Naive B cell (primary cell): ENCODE measurements around the gene LUC7L3. TPM values are rescaled to one million over a fixed set of nuclear protein-coding genes. Genes with fewer than 3 reads are reported as not detected.

Experiments used
- ATAC-seq, 2 donors: fragments of 150-1000 bp; cut with Tn5 transposase; 2 replicates each; pipeline ENCODE4 v1.10.0; 2021; ENCODE audit warnings: low read depth in 2 of 2, mild to moderate bottlenecking in 2 of 2, moderate library complexity in 2 of 2
- DNase-seq: peaks from one replicate; pipeline ENCODE4 v3.0.0; 2022
- H3K27ac Mint-ChIP-seq, 6 donors: one replicate each; pipeline ENCODE4 v1.8.0; 2020 to 2022; ENCODE audit warnings: mild to moderate bottlenecking in 6 of 6, mixed read lengths in 6 of 6, moderate library complexity in 5 of 6, inconsistent platforms in 2 of 6
- H3K27me3 Mint-ChIP-seq, 3 donors: one replicate each; pipeline ENCODE4 v1.8.0; 2021 to 2022; ENCODE audit warnings: mixed read lengths in 3 of 3, mild to moderate bottlenecking in 1 of 3
- H3K36me3 Mint-ChIP-seq, 2 donors: one replicate each; pipeline ENCODE4 v1.8.0; 2020 to 2022; ENCODE audit warnings: mixed read lengths in 2 of 2, inconsistent platforms in 1 of 2, mild to moderate bottlenecking in 1 of 2
- H3K4me1 Mint-ChIP-seq, 3 donors: one replicate each; pipeline ENCODE4 v1.8.0; 2020 to 2022; ENCODE audit warnings: mixed read lengths in 3 of 3, inconsistent platforms in 1 of 3, mild to moderate bottlenecking in 1 of 3, moderate library complexity in 1 of 3
- H3K4me3 Mint-ChIP-seq, 8 donors: one replicate each; pipeline ENCODE4 v1.8.0; 2020 to 2022; ENCODE audit warnings: mild to moderate bottlenecking in 8 of 8, mixed read lengths in 8 of 8, moderate library complexity in 8 of 8, inconsistent platforms in 2 of 8
- H3K9me3 Mint-ChIP-seq, 7 donors: one replicate each; pipeline ENCODE4 v1.8.0; 2020 to 2022; ENCODE audit warnings: mixed read lengths in 7 of 7, mild to moderate bottlenecking in 5 of 7, inconsistent platforms in 2 of 7, moderate library complexity in 1 of 7
- polyA plus RNA-seq, 6 donors: library from polyadenylated mRNA; unstranded; fragments of 300-500 nt; fragmentation: Illumina TruSeq; gene quantifications; one replicate each; pipeline ENCODE4 v1.2.3, GENCODE V29; 2021; ENCODE audit warnings: low read depth in 6 of 6

LUC7L3 gene
- polyA plus RNA-seq, 6 donors from 2014 or later: 35.9 to 106 (median 54.9) TPM

- peaks cover 0 to 14% (median 5%) of the 10 kb centered on the region in 3 donors for H3K27me3 Mint-ChIP-seq
- H3K4me1 Mint-ChIP-seq: peaks cover 5 to 6% (median 5%) of the 10 kb centered on the region in 3 donors
- no peak for DNase-seq
- H3K36me3 Mint-ChIP-seq: no peaks in the 10 kb centered on the region
- H3K27ac Mint-ChIP-seq: no peak overlapping the region
- H3K9me3 Mint-ChIP-seq: no peaks in the 10 kb centered on the region
- no peak for ATAC-seq
- H3K4me3 Mint-ChIP-seq: peak overlapping the region in 1 of 8 donors; percentile 35
Observed at GRCh38 chr17:50778988-50779387, 59.6 kb downstream of the LUC7L3 start.

DNA sequence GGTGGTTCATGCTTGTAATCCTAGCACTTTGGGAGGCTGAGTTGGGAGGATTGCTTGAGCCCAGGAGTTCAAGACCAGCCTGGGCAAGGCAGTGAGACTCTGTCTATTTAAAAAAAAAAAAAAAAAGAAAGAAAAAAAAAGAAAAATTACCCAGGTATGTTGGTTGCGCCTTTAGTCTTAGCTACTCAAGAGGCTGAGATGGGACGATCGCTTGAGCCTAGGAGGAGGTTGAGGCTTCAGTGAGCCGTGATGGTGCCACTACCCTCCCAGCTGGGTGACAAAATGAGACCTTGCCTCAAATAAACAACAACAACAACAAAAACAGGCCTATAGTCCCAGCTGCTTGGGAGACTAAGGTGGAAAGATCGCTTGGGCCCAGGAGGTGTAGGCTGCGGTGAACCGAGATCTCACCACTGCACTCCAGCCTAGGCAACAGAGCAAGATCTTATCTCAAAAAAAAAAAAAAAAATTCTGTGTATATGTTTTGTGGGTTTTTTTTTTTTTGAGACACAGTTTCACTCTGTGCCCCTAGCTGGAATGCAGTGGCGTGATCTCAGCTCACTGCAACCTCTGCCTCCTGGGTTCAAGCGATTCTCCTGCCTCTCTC lies 60.4 kb downstream of the LUC7L3 start:
- no peak overlapping the region for H3K27ac Mint-ChIP-seq
- H3K4me3 Mint-ChIP-seq: peak overlapping the region in 1 of 8 donors; percentile 43
- no peaks in the 10 kb centered on the region for H3K9me3 Mint-ChIP-seq
- no peaks in the 10 kb centered on the region for H3K36me3 Mint-ChIP-seq
- DNase-seq (no peak), ATAC-seq (no peak)
- H3K4me1 Mint-ChIP-seq: peaks cover 5 to 6% (median 5%) of the 10 kb centered on the region in 3 donors
- H3K27me3 Mint-ChIP-seq: peaks cover 0 to 14% (median 5%) of the 10 kb centered on the region in 3 donors

- DNase-seq (no peak), ATAC-seq (no peak)
- H3K4me1 Mint-ChIP-seq: peaks cover 5 to 6% (median 5%) of the 10 kb centered on the region in 3 donors
- H3K36me3 Mint-ChIP-seq: no peaks in the 10 kb centered on the region
- H3K4me3 Mint-ChIP-seq: peak overlapping the region in 1 of 8 donors; percentile 60
- H3K9me3 Mint-ChIP-seq: no peaks in the 10 kb centered on the region
- no peak overlapping the region for H3K27ac Mint-ChIP-seq
- peaks cover 2 to 14% (median 5%) of the 10 kb centered on the region in 3 donors for H3K27me3 Mint-ChIP-seq
Observed at GRCh38 chr17:50781167-50781566, 61.8 kb downstream of the LUC7L3 start.

DNA sequence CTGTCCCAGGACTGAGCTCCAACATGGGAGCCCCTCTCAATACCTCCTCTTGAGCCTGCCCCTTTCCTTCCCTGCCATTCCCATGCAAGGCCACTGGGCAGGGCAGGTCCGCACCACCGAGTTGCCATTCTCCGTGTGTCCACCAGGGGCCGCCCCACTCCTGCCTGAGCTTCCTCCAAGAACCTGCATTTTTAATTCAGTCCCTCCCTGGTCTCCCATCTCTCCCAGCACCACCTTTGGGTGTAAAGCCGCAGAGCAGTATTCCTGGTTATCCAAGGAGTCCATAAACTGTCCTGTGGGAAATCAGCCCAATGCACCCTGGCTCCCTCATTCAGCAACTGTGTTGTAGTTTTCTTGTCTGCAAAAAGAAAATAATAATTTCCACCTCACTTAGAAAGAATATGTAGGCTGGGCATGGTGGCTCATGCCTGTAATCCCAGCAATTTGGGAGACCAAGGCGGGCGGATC lies 63.8 kb downstream of the LUC7L3 start:
- Mint-ChIP-seq H3K9me3 (no peaks in the 10 kb centered on the region), H3K4me3 (no peak overlapping the region), H3K27ac (peak overlapping the region in 1 of 6 donors; percentile 89), H3K36me3 (no peaks in the 10 kb centered on the region), H3K4me1 (peaks cover 5 to 9% (median 6%) of the 10 kb centered on the region in 3 donors), H3K27me3 (peaks cover 5 to 19% (median 14%) of the 10 kb centered on the region in 3 donors)
- peak; percentile 86 to 89 for ATAC-seq
- peak; percentile 71 for DNase-seq

GRCh38 chr17:50783905-50784304 lies 64.5 kb downstream of the LUC7L3 start:
- Mint-ChIP-seq H3K4me3 (no peak overlapping the region), H3K4me1 (peaks cover 5 to 9% (median 6%) of the 10 kb centered on the region in 3 donors)

DNA sequence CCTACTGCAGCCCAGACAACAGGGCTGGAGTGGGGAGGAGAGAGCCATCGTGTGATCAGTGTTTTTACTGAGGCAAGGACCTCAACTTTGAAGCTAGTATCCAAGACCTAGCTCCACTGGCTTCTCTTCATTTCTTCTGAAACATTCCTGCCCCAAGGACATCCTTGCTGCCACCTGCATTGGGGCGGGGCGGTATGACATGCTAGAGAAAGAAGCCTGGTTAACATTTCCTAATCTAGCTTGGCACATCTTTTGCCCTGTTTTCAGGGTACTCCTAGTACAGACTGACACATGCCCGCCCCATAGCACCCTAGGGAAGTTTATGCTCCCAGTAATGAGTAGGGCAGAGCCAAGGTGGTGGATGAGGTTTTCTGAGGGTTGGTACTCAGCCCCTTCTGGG lies 65.7 kb downstream of the LUC7L3 start:
- DNase-seq: no peak
- peaks cover 5 to 9% (median 6%) of the 10 kb centered on the region in 3 donors for H3K4me1 Mint-ChIP-seq

More at GRCh38 chr17:50783905-50784304, 64.5 kb downstream of the LUC7L3 start:
- no peaks in the 10 kb centered on the region for H3K36me3 Mint-ChIP-seq
- no peak overlapping the region for H3K27ac Mint-ChIP-seq
- H3K27me3 Mint-ChIP-seq: peaks cover 5 to 25% (median 14%) of the 10 kb centered on the region in 3 donors
- H3K9me3 Mint-ChIP-seq: no peaks in the 10 kb centered on the region
- no peak for ATAC-seq
- no peak for DNase-seq

GRCh38 chr17:50785946-50786570 lies 66.7 kb downstream of the LUC7L3 start:
- Mint-ChIP-seq H3K27ac (no peak overlapping the region), H3K4me3 (no peak overlapping the region), H3K4me1 (peaks cover 5 to 9% (median 6%) of the 10 kb centered on the region in 3 donors), H3K9me3 (no peaks in the 10 kb centered on the region), H3K36me3 (no peaks in the 10 kb centered on the region), H3K27me3 (peaks cover 5 to 28% (median 14%) of the 10 kb centered on the region in 3 donors)
- no peak for DNase-seq
- no peak for ATAC-seq

More for the DNA sequence above, 65.7 kb downstream of the LUC7L3 start:
- Mint-ChIP-seq H3K27me3 (peaks cover 5 to 28% (median 14%) of the 10 kb centered on the region in 3 donors), H3K4me3 (no peak overlapping the region), H3K36me3 (no peaks in the 10 kb centered on the region), H3K9me3 (no peaks in the 10 kb centered on the region), H3K27ac (no peak overlapping the region)
- no peak for ATAC-seq

DNA sequence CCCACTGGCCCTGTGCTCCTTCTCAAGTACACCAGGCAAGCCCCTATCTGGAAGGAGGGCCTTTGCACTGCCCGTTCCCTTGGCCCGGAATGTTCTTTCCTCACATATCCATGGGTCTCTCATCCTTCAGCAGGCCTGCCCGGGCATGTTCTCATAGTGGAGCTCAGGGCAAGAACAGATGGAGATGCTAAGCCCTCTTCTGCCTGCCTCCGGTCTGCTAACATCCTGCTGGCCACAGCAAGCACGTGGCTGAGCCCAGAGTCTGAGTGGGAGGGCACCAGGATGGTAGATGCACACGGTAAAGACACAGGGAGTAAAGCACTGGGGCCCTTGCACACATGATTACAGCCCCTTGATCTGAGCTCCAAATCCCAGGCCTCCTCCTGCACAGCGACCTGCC lies 67.7 kb downstream of the LUC7L3 start:
- Mint-ChIP-seq H3K36me3 (no peaks in the 10 kb centered on the region), H3K4me1 (peaks cover 5 to 8% (median 6%) of the 10 kb centered on the region in 3 donors), H3K27ac (peak overlapping the region in 2 of 6 donors; percentile 41 to 69), H3K27me3 (peaks cover 5 to 28% (median 6%) of the 10 kb centered on the region in 3 donors), H3K9me3 (no peaks in the 10 kb centered on the region), H3K4me3 (no peak overlapping the region)
- ATAC-seq (no peak), DNase-seq (no peak)

GRCh38 chr17:50790618-50791017 lies 71.2 kb downstream of the LUC7L3 start:
- H3K36me3 Mint-ChIP-seq: no peaks in the 10 kb centered on the region
- no peak overlapping the region for H3K4me3 Mint-ChIP-seq
- peaks cover 0 to 28% (median 0%) of the 10 kb centered on the region in 3 donors for H3K27me3 Mint-ChIP-seq
- ATAC-seq: no peak
- H3K4me1 Mint-ChIP-seq: peaks cover 0 to 4% (median 0%) of the 10 kb centered on the region in 3 donors
- H3K9me3 Mint-ChIP-seq: no peaks in the 10 kb centered on the region
- DNase-seq: no peak
- H3K27ac Mint-ChIP-seq: peak overlapping the region in 2 of 6 donors; percentile 36 to 80

DNA sequence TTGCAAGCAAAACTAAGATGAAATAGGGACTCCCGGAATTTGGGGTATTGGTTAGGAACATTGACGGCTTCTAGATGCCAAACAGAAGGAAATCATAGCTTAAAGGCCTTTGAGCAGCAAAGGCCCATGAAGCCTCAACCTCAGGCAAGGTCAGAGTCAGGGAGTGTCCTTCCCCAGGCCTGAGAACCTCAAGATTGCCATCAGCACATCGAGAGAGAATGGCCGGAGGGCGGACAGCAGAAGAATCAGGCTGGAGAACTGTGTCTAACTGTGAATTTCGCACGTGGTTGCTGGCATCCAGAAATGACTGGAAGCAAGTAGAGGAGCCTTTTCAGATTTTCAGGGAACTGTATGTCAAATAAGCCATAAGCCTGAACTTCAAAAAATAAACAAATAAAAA lies 72.7 kb downstream of the LUC7L3 start:
- Mint-ChIP-seq H3K36me3 (no peaks in the 10 kb centered on the region), H3K4me3 (no peak overlapping the region), H3K27ac (peak overlapping the region in 1 of 6 donors; percentile 42), H3K4me1 (peaks cover 0 to 4% (median 0%) of the 10 kb centered on the region in 3 donors), H3K9me3 (no peaks in the 10 kb centered on the region), H3K27me3 (peaks cover 0 to 16% (median 0%) of the 10 kb centered on the region in 3 donors)
- no peak for ATAC-seq
- no peak for DNase-seq

DNA sequence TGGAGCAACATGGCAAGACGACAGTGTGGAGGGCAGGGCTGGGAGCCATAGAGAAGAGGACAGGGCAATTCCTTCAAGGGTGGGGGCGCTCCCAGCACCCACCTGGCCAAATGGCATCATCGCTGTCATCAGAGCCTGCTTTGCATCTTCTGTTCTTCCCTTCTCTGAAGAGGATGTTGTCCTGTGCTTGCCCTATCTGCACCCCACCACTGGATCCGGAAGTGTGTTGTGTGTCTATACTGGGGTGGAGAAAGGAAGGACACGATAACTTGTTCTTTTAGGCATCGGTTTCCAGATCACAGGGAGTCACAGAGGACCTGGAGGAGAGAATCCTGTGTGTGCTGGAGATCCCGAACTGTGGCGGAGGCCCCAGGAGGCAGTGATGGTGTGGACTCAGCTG lies 73.6 kb downstream of the LUC7L3 start:
- H3K4me3 Mint-ChIP-seq: peak overlapping the region in 1 of 8 donors; percentile 57
- H3K36me3 Mint-ChIP-seq: no peaks in the 10 kb centered on the region
- H3K4me1 Mint-ChIP-seq: peaks cover 0 to 1% (median 0%) of the 10 kb centered on the region in 3 donors
- peaks cover 0 to 11% (median 0%) of the 10 kb centered on the region in 3 donors for H3K27me3 Mint-ChIP-seq
- DNase-seq: no peak
- no peak for ATAC-seq
- no peaks in the 10 kb centered on the region for H3K9me3 Mint-ChIP-seq
- H3K27ac Mint-ChIP-seq: peak overlapping the region in 1 of 6 donors; percentile 42

DNA sequence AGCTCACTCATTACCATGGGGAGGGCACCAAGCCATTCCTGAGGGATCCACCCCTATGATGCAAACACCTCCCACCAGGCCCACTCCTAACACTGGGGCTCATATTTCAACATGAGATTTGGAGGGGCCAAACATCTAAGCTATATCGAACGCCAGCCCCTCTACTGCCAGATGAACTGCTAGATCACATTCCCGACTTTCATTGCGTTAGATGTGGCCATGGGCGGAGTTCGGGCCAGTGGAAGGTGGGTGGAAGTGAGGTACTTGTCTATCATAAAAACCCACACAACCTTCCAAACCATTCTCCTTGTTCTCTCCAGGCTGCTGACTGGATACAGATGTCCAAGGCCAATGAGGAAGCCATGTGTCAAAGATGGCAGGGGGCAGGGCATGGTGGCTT lies 75.0 kb downstream of the LUC7L3 start:
- H3K27me3 Mint-ChIP-seq: no peaks in the 10 kb centered on the region
- H3K4me3 Mint-ChIP-seq: no peak overlapping the region
- H3K27ac Mint-ChIP-seq: no peak overlapping the region

DNA sequence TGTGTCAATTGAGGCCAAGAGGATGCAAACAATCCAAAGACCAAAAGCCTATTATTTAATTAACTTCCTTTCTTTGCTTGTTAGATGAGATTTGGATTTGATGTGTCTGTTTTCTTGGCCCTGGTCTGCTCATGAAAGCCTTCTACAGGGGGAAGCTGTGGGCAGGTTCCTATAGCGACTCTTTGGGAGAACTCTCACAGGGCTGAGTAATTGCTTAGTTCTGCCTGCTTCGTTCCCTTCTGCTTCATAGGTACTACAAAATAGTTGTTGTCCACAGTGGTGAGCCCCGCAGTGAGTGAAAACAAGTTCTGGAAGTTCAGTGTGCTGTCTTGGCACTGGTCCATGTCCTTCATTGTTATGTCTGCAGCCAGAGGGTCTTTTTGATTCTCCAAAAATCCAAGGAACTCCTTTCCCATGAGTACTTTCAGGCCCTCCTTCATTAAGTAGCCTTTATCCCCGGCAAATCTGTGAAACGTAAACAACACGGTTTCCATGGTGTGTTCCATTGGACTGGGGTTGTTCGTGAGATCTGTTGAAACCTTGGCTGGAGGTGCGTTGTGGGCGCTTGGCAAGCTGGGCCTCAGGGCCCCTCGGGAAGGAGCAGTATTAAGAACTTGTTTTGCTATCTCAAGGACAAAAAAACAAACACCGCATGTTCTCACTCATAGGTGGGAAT lies 77.9 kb downstream of the LUC7L3 start:
- Mint-ChIP-seq H3K9me3 (no peaks in the 10 kb centered on the region), H3K4me1 (no peaks in the 10 kb centered on the region), H3K36me3 (no peaks in the 10 kb centered on the region), H3K27ac (peak overlapping the region in 2 of 6 donors; percentile 45 to 66), H3K4me3 (no peak overlapping the region), H3K27me3 (no peaks in the 10 kb centered on the region)
- no peak for DNase-seq
- no peak for ATAC-seq

More for the DNA sequence above, 75.0 kb downstream of the LUC7L3 start:
- ATAC-seq: no peak
- Mint-ChIP-seq H3K36me3 (no peaks in the 10 kb centered on the region), H3K4me1 (no peaks in the 10 kb centered on the region), H3K9me3 (no peaks in the 10 kb centered on the region)
- DNase-seq: no peak
